ENCODE results near the gene ARFGAP1. TPM values are rescaled to one million over a fixed set of nuclear protein-coding genes. Genes with fewer than 3 reads are reported as not detected.

ARFGAP1 gene
- total RNA-seq, 1 donor from 2014 or later = 93.6 TPM

- no peak for DNase-seq
- TF ChIP-seq CTCF (IDR thresholded peaks at IDR 0.05; ENCODE audit: partially characterized antibody, unreplicated experiment) = no peak
- H3K27me3 Mint-ChIP-seq (ENCODE audit: unreplicated experiment) = peaks cover 7% of the 10 kb centered on the region
- H3K4me3 Mint-ChIP-seq (ENCODE audit: unreplicated experiment) = no peak overlapping the region
- no peaks in the 10 kb centered on the region for H3K36me3 Mint-ChIP-seq (ENCODE audit: unreplicated experiment)
- peaks cover 1% of the 10 kb centered on the region for H3K4me1 Mint-ChIP-seq (ENCODE audit: low read depth, unreplicated experiment)
- H3K27ac Mint-ChIP-seq (ENCODE audit: unreplicated experiment) = no peak overlapping the region
- H3K9me3 Mint-ChIP-seq (ENCODE audit: unreplicated experiment) = peaks cover 2% of the 10 kb centered on the region
Observed at GRCh38 chr20:63290136-63290676, 17.6 kb downstream of the ARFGAP1 start.

- no peak overlapping the region for H3K27ac Mint-ChIP-seq (ENCODE audit: unreplicated experiment)
Observed at GRCh38 chr20:63290677-63291472, 18.3 kb downstream of the ARFGAP1 start.

GRCh38 chr20:63291811-63292210 lies 19.2 kb downstream of the ARFGAP1 start:
- peaks cover 1% of the 10 kb centered on the region for H3K4me1 Mint-ChIP-seq (ENCODE audit: low read depth, unreplicated experiment)
- no peak overlapping the region for H3K4me3 Mint-ChIP-seq (ENCODE audit: unreplicated experiment)
- peaks cover 2% of the 10 kb centered on the region for H3K9me3 Mint-ChIP-seq (ENCODE audit: unreplicated experiment)
- DNase-seq = no peak
- no peaks in the 10 kb centered on the region for H3K36me3 Mint-ChIP-seq (ENCODE audit: unreplicated experiment)
- no peak for TF ChIP-seq CTCF (IDR thresholded peaks at IDR 0.05; ENCODE audit: partially characterized antibody, unreplicated experiment)
- peaks cover 5% of the 10 kb centered on the region for H3K27me3 Mint-ChIP-seq (ENCODE audit: unreplicated experiment)
- H3K27ac Mint-ChIP-seq (ENCODE audit: unreplicated experiment) = no peak overlapping the region

More at GRCh38 chr20:63290677-63291472, 18.3 kb downstream of the ARFGAP1 start:
- DNase-seq = peak; percentile 77
- Mint-ChIP-seq H3K9me3 (ENCODE audit: unreplicated experiment) (peaks cover 2% of the 10 kb centered on the region), H3K36me3 (ENCODE audit: unreplicated experiment) (no peaks in the 10 kb centered on the region), H3K27me3 (ENCODE audit: unreplicated experiment) (peaks cover 6% of the 10 kb centered on the region), H3K4me3 (ENCODE audit: unreplicated experiment) (no peak overlapping the region), H3K4me1 (ENCODE audit: low read depth, unreplicated experiment) (peaks cover 1% of the 10 kb centered on the region)
- peak; percentile 78 for TF ChIP-seq CTCF (IDR thresholded peaks at IDR 0.05; ENCODE audit: partially characterized antibody, unreplicated experiment)

GRCh38 chr20:63292292-63292701 lies 19.7 kb downstream of the ARFGAP1 start:
- no peak for DNase-seq
- Mint-ChIP-seq H3K4me1 (ENCODE audit: low read depth, unreplicated experiment) (peaks cover 1% of the 10 kb centered on the region), H3K27me3 (ENCODE audit: unreplicated experiment) (peaks cover 2% of the 10 kb centered on the region), H3K9me3 (ENCODE audit: unreplicated experiment) (peaks cover 2% of the 10 kb centered on the region), H3K27ac (ENCODE audit: unreplicated experiment) (no peak overlapping the region), H3K36me3 (ENCODE audit: unreplicated experiment) (no peaks in the 10 kb centered on the region), H3K4me3 (ENCODE audit: unreplicated experiment) (no peak overlapping the region)
- no peak for TF ChIP-seq CTCF (IDR thresholded peaks at IDR 0.05; ENCODE audit: partially characterized antibody, unreplicated experiment)

- no peak within 1 kb of the TSS for H3K27ac Mint-ChIP-seq (ENCODE audit: unreplicated experiment)
- H3K4me3 Mint-ChIP-seq (ENCODE audit: unreplicated experiment) = no peak within 1 kb of the TSS
- peaks cover 2% of the 10 kb centered on the region for H3K9me3 Mint-ChIP-seq (ENCODE audit: unreplicated experiment)
- TF ChIP-seq CTCF (IDR thresholded peaks at IDR 0.05; ENCODE audit: partially characterized antibody, unreplicated experiment) = no peak
- H3K36me3 Mint-ChIP-seq (ENCODE audit: unreplicated experiment) = no peaks in the 10 kb centered on the region
- peaks cover 2% of the 10 kb centered on the region for H3K27me3 Mint-ChIP-seq (ENCODE audit: unreplicated experiment)
- no peak for DNase-seq
- H3K4me1 Mint-ChIP-seq (ENCODE audit: low read depth, unreplicated experiment) = peaks cover 1% of the 10 kb centered on the region
Observed at GRCh38 chr20:63292904-63293303, 20.3 kb downstream of the ARFGAP1 start, which contains the start of gene COL20A1. Gene COL20A1 (plus strand): TSS chr20:63293186. CDS start chr20:63295108, 1,922 bp downstream.

Data from glutamatergic neuron (in vitro differentiated cells).